ENCODE data around the gene FRMD8. TPM values are rescaled to one million over a fixed set of nuclear protein-coding genes. Genes with fewer than 3 reads are reported as not detected.
A peak's percentile ranks its signal among the peaks of the same experiment; 100 is the strongest.

The FRMD8 gene
- total RNA-seq, 1 donor from 2014 or later = 23.5 TPM

DNA sequence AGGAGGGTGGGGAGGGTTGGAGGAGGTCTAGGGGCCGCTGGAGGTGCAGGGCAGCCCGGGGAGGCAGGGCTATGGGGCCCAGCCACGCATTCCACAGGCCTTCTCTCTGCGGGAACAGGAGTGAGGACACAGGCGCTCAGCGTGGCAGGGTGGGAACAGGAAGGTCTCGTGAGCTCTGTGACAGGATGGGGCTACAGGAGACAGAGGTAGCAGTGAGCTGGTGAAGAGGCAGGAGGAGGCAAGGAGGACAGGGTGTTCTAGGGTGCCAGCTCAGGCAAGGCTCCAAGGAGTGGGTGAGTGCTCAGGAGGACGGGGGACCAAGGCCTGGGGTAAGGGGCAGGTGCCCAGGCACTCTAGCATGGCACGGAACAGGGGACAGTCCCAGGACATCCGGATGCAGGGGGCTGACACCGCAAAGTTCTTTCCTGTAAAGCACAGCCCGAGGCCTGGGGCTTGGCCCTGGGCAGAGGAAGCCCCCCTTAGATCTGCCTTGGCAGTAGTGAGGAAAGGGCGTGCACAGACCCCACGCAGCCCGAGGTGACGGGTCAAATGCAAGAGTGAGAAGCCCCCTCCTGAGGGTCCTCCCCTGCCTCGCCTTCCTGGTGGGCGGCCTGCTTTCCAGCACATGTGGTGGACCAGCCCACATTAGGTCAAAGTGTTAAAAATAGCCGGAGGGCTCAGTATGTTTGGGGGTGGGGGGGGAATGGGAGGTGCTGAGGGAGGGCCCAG, 31.4 kb downstream of the FRMD8 start:
- peaks cover 66% of the 10 kb centered on the region for H3K4me1 Mint-ChIP-seq
- DNase-seq (ENCODE audit: low spot score in 2 of 2, unreplicated experiment in 2 of 2) = no peak
- TF ChIP-seq, protein P1, sequence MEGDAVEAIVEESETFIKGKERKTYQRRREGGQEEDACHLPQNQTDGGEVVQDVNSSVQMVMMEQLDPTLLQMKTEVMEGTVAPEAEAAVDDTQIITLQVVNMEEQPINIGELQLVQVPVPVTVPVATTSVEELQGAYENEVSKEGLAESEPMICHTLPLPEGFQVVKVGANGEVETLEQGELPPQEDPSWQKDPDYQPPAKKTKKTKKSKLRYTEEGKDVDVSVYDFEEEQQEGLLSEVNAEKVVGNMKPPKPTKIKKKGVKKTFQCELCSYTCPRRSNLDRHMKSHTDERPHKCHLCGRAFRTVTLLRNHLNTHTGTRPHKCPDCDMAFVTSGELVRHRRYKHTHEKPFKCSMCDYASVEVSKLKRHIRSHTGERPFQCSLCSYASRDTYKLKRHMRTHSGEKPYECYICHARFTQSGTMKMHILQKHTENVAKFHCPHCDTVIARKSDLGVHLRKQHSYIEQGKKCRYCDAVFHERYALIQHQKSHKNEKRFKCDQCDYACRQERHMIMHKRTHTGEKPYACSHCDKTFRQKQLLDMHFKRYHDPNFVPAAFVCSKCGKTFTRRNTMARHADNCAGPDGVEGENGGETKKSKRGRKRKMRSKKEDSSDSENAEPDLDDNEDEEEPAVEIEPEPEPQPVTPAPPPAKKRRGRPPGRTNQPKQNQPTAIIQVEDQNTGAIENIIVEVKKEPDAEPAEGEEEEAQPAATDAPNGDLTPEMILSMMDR (IDR thresholded peaks at IDR 0.05; ENCODE audit: unreplicated experiment) = no peak
- peaks cover 2% of the 10 kb centered on the region for H3K36me3 Mint-ChIP-seq
- peak overlapping the region; percentile 95 for H3K27ac Mint-ChIP-seq
- peak overlapping the region; percentile 57 for H3K4me3 Mint-ChIP-seq
- no peaks in the 10 kb centered on the region for H3K9me3 Mint-ChIP-seq
- H3K27me3 Mint-ChIP-seq (ENCODE audit: low read depth) = no peaks in the 10 kb centered on the region

DNA sequence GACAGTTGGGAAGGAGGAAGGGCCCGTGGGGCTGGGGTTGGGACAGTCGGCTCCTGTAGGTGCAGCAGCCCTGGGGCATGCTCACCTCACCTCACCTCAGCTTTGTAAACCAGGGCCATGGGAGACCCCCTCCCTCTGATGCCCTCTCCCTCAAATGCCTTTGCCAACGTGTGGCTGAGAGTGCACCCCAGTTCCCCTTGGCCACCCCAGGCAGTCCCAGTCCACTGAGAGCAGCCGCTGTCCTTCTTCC, 31.9 kb downstream of the FRMD8 start:
- TF ChIP-seq, protein P1 (IDR thresholded peaks at IDR 0.05; ENCODE audit: unreplicated experiment) = no peak
- no peaks in the 10 kb centered on the region for H3K36me3 Mint-ChIP-seq
- H3K4me3 Mint-ChIP-seq = peak overlapping the region; percentile 60
- no peak for DNase-seq (ENCODE audit: low spot score in 2 of 2, unreplicated experiment in 2 of 2)
- H3K27me3 Mint-ChIP-seq (ENCODE audit: low read depth) = no peaks in the 10 kb centered on the region
- H3K27ac Mint-ChIP-seq = peak overlapping the region; percentile 100
- peaks cover 68% of the 10 kb centered on the region for H3K4me1 Mint-ChIP-seq
- H3K9me3 Mint-ChIP-seq = no peaks in the 10 kb centered on the region

DNA sequence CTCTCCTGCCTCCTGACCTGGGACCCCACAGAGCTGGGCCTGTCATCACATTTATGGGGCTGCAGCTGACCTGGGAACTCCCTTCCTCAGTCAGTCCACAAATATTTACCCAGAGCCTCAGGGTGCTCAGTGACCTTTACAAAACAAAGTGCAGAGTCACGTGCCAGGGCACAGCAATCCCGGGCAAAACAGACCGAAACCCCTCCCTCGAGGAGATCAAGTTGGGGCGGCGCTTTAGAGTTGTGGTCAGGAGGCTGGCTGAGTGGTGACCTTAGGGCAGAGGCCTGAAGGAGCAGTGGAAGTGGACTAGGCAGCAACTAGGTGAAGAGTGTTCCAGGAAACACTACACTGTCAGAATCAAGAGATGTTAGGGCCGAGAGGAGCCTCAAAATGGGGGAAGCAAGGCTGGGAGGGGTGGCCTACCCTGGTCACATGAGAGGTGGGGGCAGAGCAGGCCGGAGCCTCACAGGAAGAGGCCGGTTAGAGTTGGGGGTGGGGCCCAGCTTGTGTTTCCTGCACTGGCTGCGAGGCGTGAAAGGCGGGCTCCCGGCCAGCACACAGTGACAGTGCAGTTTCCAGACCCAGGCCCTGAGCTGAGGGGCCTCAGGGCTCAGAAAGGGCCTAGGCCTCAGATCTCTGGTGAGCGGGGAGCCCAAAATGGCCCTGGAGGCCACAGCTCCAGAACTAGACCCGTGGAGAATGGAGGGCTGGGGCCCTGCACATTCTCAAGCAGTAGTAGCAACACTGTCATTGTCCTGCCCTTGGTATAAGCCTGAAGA, 32.4 kb downstream of the FRMD8 start:
- Mint-ChIP-seq H3K27ac (peak overlapping the region; percentile 100), H3K27me3 (ENCODE audit: low read depth) (no peaks in the 10 kb centered on the region), H3K4me1 (peaks cover 71% of the 10 kb centered on the region), H3K36me3 (no peaks in the 10 kb centered on the region), H3K9me3 (no peaks in the 10 kb centered on the region), H3K4me3 (peak overlapping the region; percentile 60)
- TF ChIP-seq, protein P1 (IDR thresholded peaks at IDR 0.05; ENCODE audit: unreplicated experiment) = no peak
- DNase-seq (ENCODE audit: low spot score in 2 of 2, unreplicated experiment in 2 of 2) = peak; percentile 66 to 83

DNA sequence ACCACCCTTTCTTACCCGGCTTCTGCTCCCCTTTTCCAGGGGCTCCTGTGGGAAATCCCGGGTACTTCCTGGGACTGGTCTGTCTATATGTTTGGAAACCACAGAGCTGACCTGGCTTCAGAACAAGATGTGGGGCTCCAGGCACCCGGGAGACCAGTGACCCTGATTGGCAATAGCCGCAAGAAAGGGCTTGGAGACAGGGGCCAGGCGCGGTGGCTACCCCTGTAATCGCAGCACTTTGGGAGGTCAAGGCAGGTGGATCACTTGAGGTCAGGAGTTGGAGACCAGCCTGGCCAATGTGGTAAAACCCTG, 33.0 kb downstream of the FRMD8 start:
- TF ChIP-seq, protein P1 (IDR thresholded peaks at IDR 0.05; ENCODE audit: unreplicated experiment) = no peak
- Mint-ChIP-seq H3K36me3 (no peaks in the 10 kb centered on the region), H3K27ac (peak overlapping the region; percentile 100), H3K27me3 (ENCODE audit: low read depth) (no peaks in the 10 kb centered on the region), H3K4me1 (peaks cover 75% of the 10 kb centered on the region), H3K9me3 (no peaks in the 10 kb centered on the region), H3K4me3 (peak overlapping the region; percentile 60)
- no peak for DNase-seq (ENCODE audit: low spot score in 2 of 2, unreplicated experiment in 2 of 2)

DNA sequence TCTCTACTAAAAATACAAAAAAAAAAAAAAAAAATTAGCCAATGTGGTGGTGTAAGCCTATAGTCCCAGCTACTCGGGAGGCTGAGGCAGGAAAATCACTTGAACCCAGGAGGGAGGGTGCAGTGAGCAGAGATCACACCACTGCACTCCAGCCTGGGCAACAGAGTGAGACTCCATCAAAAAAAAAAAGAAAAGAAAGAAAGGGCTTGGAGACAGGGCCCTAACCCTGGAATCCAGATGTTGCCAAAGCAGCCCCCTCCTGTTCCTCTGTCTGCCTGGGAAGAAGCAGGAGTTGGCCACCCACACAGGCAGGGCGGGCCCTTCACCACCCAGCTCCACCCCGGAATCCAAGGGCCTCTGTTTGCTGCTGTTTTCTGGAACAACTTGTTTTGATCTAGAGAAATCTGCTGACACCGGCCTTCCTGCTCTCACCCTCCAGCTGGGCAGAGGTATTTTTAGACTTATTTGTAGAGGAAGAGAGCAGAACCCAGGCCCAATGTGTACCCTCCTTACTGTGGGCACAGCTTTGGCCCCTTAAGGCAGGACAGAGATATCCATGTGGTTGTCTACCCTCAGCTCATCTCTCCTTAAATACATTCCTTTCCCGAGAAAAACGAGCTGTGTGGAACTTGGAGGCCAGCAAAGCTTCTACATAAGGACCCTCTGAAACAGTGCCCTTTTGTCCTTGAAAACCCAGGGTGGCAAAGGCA, 33.5 kb downstream of the FRMD8 start:
- Mint-ChIP-seq H3K9me3 (no peaks in the 10 kb centered on the region), H3K4me3 (peak overlapping the region; percentile 47), H3K36me3 (no peaks in the 10 kb centered on the region), H3K4me1 (peaks cover 80% of the 10 kb centered on the region), H3K27ac (peak overlapping the region; percentile 100), H3K27me3 (ENCODE audit: low read depth) (no peaks in the 10 kb centered on the region)
- TF ChIP-seq, protein P1 (IDR thresholded peaks at IDR 0.05; ENCODE audit: unreplicated experiment) = no peak
- peak in 1 of 2 experiments; percentile 67 for DNase-seq (ENCODE audit: low spot score in 2 of 2, unreplicated experiment in 2 of 2)
